CD4-positive, alpha-beta T cell (primary cell): ENCODE results near the gene FAM170B. TPM values are rescaled to one million over a fixed set of nuclear protein-coding genes. Genes with fewer than 3 reads are reported as not detected.
A peak's percentile ranks its signal among the peaks of the same experiment; 100 is the strongest.

Experiments used
- ATAC-seq: fragments of 200-7000 bp; cut with Tn5 transposase; one replicate; pipeline ENCODE4 v1.10.0; 2022; ENCODE audit warnings: mild to moderate bottlenecking; ENCODE audit not compliant: poor library complexity
- CTCF ChIA-PET: fragments of 350-600 bp; sonication (Branson Sonifier 250); formaldehyde crosslinking; loops from one replicate; lab custom pipeline; 2021; ENCODE audit warnings: antibody characterized with exemption, inconsistent platforms; lab: Charles Lee
- POLR2A ChIA-PET: fragments of 350-600 bp; sonication (Branson Sonifier 250); formaldehyde crosslinking; loops from one replicate; lab custom pipeline; 2021; ENCODE audit warnings: antibody characterized with exemption, inconsistent platforms; lab: Charles Lee
- DNase-seq, 14 experiments: peaks; one replicate each; pipeline ENCODE4 v3.0.0-alpha.2; 2013 to 2020; ENCODE audit warnings: mixed read lengths in 2 of 14
- H3K27ac ChIP-seq, 2 donors: one replicate each; pipeline versions ENCODE4 v1.5.1 to v1.7.0; 2013; ENCODE audit warnings: low read length in 2 of 2, low read depth in 1 of 2, mild to moderate bottlenecking in 1 of 2
- H3K27me3 ChIP-seq, 2 experiments: 1 replicate in 1 of 2; 2 replicates in 1 of 2; pipeline versions ENCODE4 v1.6.1 to v1.7.0; 2013; ENCODE audit warnings: low read length in 2 of 2, control low read depth in 1 of 2, mild to moderate bottlenecking in 1 of 2, moderate library complexity in 1 of 2; ENCODE audit not compliant: insufficient read depth in 2 of 2, control insufficient read depth in 1 of 2
- H3K36me3 ChIP-seq: one replicate; pipeline ENCODE4 v1.6.1; 2013; ENCODE audit warnings: low read length, control low read depth; ENCODE audit not compliant: insufficient read depth
- H3K4me1 ChIP-seq: one replicate; pipeline ENCODE4 v1.6.1; 2013; ENCODE audit warnings: low read length, control low read depth; ENCODE audit not compliant: insufficient read depth
- H3K4me3 ChIP-seq: one replicate; pipeline ENCODE4 v1.5.1; 2013; ENCODE audit warnings: mild to moderate bottlenecking, low read length, moderate library complexity
- H3K9me3 ChIP-seq, 2 experiments: 1 replicate in 1 of 2; 2 replicates in 1 of 2; pipeline versions ENCODE4 v1.6.1 to v1.7.0; 2013; ENCODE audit warnings: low read length in 2 of 2, mild to moderate bottlenecking in 2 of 2, control low read depth in 1 of 2, moderate library complexity in 1 of 2; ENCODE audit not compliant: control insufficient read depth in 1 of 2, insufficient read depth in 1 of 2
- H3K27ac Mint-ChIP-seq: one replicate; pipeline ENCODE4 v1.8.0; 2020; ENCODE audit warnings: mixed read lengths
- H3K27me3 Mint-ChIP-seq: one replicate; pipeline ENCODE4 v1.8.0; 2021; ENCODE audit warnings: mixed read lengths
- H3K36me3 Mint-ChIP-seq: one replicate; pipeline ENCODE4 v1.8.0; 2021; ENCODE audit warnings: low read depth, mixed read lengths
- H3K4me1 Mint-ChIP-seq: one replicate; pipeline ENCODE4 v1.8.0; 2021; ENCODE audit warnings: low read depth, mixed read lengths
- H3K4me3 Mint-ChIP-seq: one replicate; pipeline ENCODE4 v1.8.0; 2020; ENCODE audit warnings: mild to moderate bottlenecking, mixed read lengths
- H3K9me3 Mint-ChIP-seq: one replicate; pipeline ENCODE4 v1.8.0; 2020; ENCODE audit warnings: mixed read lengths
- CTCF ChIP-seq: fragments of 200-600 bp; IDR thresholded peaks from one replicate; pipeline ENCODE4 v1.8.0; 2022; ENCODE audit warnings: antibody characterized with exemption, mild to moderate bottlenecking
- intact Hi-C, 2 experiments: fragments of 100-400 bp; cut with DNase I in 1 of 2; cut with micrococcal nuclease in 1 of 2; formaldehyde crosslinking; loops; one replicate each; pipeline versions ENCODE4 v1.15.1 to v1.9.0; 2023 to 2025; cut with DNase I, micrococcal nuclease
- total RNA-seq, 174 experiments: library from RNA in 2 of 174; stranded (reverse) in 2 of 174; gene quantifications; one replicate each; pipeline ENCODE4 v1.2.3 and lab custom pipeline; 2021 to 2026

Gene FAM170B
- total RNA-seq, 2 experiments from 2014 or later = not detected

DNA sequence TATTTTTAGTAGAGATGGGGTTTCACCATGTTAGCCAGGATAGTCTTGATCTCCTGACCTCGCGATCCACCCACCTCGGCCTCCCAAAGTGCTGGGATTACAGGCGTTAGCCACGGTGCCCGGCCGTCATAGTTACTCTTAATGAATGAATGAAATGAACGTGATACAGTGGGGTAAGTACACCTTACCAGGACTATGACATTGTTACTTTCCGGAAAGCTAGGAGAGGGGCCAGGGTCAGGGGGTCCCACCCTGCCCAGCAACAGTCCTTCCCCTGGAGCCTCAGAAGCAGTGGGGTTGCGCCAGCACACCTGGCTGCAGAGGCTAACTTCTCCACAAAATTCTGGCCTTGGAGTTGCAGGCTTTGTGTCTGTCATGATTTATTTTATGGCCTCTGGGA lies 39.9 kb downstream of the FAM170B start:
- Mint-ChIP-seq H3K27ac (no peak overlapping the region), H3K4me3 (no peak overlapping the region), H3K9me3 (no peaks in the 10 kb centered on the region), H3K36me3 (no peaks in the 10 kb centered on the region), H3K4me1 (no peaks in the 10 kb centered on the region), H3K27me3 (peaks cover 5% of the 10 kb centered on the region)
- intact Hi-C loops = no loop called here
- Histone ChIP-seq H3K9me3 (no peaks in the 10 kb centered on the region), H3K36me3 (no peaks in the 10 kb centered on the region), H3K4me3 (no peak overlapping the region), H3K27me3 (no peaks in the 10 kb centered on the region), H3K27ac (no peak overlapping the region), H3K4me1 (no peaks in the 10 kb centered on the region)
- POLR2A ChIA-PET = no interaction called here
- ATAC-seq = no peak
- no peak for DNase-seq
- CTCF ChIA-PET = no interaction called here
- TF ChIP-seq CTCF = no peak

- Mint-ChIP-seq H3K36me3 (no peaks in the 10 kb centered on the region), H3K4me3 (no peak overlapping the region), H3K27ac (no peak overlapping the region), H3K4me1 (no peaks in the 10 kb centered on the region), H3K9me3 (peaks cover 1% of the 10 kb centered on the region), H3K27me3 (no peaks in the 10 kb centered on the region)
- DNase-seq (peak in 1 of 14 experiments; percentile 21), ATAC-seq (no peak)
- ChIA-PET POLR2A (no interaction called here), CTCF (no interaction called here)
- Histone ChIP-seq H3K27me3 (no peaks in the 10 kb centered on the region), H3K4me3 (no peak overlapping the region), H3K27ac (no peak overlapping the region), H3K4me1 (no peaks in the 10 kb centered on the region), H3K9me3 (peaks cover 0 to 1% of the 10 kb centered on the region in 2 experiments), H3K36me3 (no peaks in the 10 kb centered on the region)
- TF ChIP-seq CTCF = no peak
- intact Hi-C loops = no loop called here
These were observed 41.3 kb downstream of the FAM170B start for GRCh38 chr10:49092477-49092876.

- no peaks in the 10 kb centered on the region for H3K27me3 ChIP-seq
- Mint-ChIP-seq H3K36me3 (no peaks in the 10 kb centered on the region), H3K9me3 (peaks cover 7% of the 10 kb centered on the region), H3K27ac (no peak overlapping the region), H3K4me1 (no peaks in the 10 kb centered on the region), H3K4me3 (no peak overlapping the region), H3K27me3 (no peaks in the 10 kb centered on the region)
- no peak overlapping the region for H3K27ac ChIP-seq
- intact Hi-C loops = no loop called here
- H3K36me3 ChIP-seq = no peaks in the 10 kb centered on the region
- H3K4me1 ChIP-seq = no peaks in the 10 kb centered on the region
- no peak for TF ChIP-seq CTCF
- ChIA-PET POLR2A (no interaction called here), CTCF (no interaction called here)
- DNase-seq = no peak
- ATAC-seq = no peak
- H3K4me3 ChIP-seq = no peak overlapping the region
- H3K9me3 ChIP-seq = peaks cover 0 to 6% of the 10 kb centered on the region in 2 experiments
These were observed 42.2 kb downstream of the FAM170B start for GRCh38 chr10:49091450-49092210.
